B cell (primary cell): ENCODE results near the gene PSMG4. TPM values are rescaled to one million over a fixed set of nuclear protein-coding genes. Genes with fewer than 3 reads are reported as not detected.

Experiments used
- ATAC-seq: fragments of 200-7000 bp; cut with Tn5 transposase; one replicate; pipeline ENCODE4 v1.10.0; 2021; ENCODE audit warnings: low read depth, mild to moderate bottlenecking, moderate number of reproducible peaks, moderate library complexity
- CTCF ChIA-PET: fragments of 350-600 bp; sonication (Branson Sonifier 250); formaldehyde crosslinking; loops from one replicate; lab custom pipeline; 2021; ENCODE audit warnings: antibody characterized with exemption, inconsistent platforms; lab: Charles Lee
- POLR2A ChIA-PET: fragments of 350-600 bp; sonication (Branson Sonifier 250); formaldehyde crosslinking; loops from one replicate; lab custom pipeline; 2021; ENCODE audit warnings: antibody characterized with exemption; lab: Charles Lee
- DNase-seq: peaks from one replicate; pipeline ENCODE4 v3.0.0; 2013
- H2AFZ ChIP-seq: 2 replicates; pipeline ENCODE4 v1.6.1; 2012; ENCODE audit warnings: mild to moderate bottlenecking, low read depth, low read length; ENCODE audit not compliant: insufficient read depth, poor library complexity, severe bottlenecking
- H3K27ac ChIP-seq, 2 donors: 1 replicate in 1 of 2; 2 replicates in 1 of 2; pipeline ENCODE4 v1.5.1; 2012 to 2013; ENCODE audit warnings: low read length in 2 of 2, mild to moderate bottlenecking in 2 of 2, moderate library complexity in 1 of 2
- H3K27me3 ChIP-seq, 4 experiments: fragments of 200-600 bp in 1 of 4; sonication (generic) in 1 of 4; replicated peaks in 1 of 4; 1 replicate in 2 of 4; 2 replicates in 2 of 4; pipeline versions ENCODE4 v1.6.1 to v1.7.0; 2013 to 2016; ENCODE audit warnings: low read length in 3 of 4, mild to moderate bottlenecking in 2 of 4, mixed read lengths in 1 of 4, moderate library complexity in 1 of 4; ENCODE audit not compliant: insufficient read depth in 4 of 4, control insufficient read depth in 3 of 4; ENCODE audit errors: control extremely low read depth in 1 of 4
- H3K36me3 ChIP-seq, 2 experiments: replicated peaks in 1 of 2; 1 replicate in 1 of 2; 2 replicates in 1 of 2; pipeline versions ENCODE4 v1.6.1 to v1.7.1; 2013; ENCODE audit warnings: low read length in 1 of 2; ENCODE audit not compliant: insufficient read depth in 2 of 2, control insufficient read depth in 1 of 2; ENCODE audit errors: control extremely low read depth in 1 of 2, extremely low read depth in 1 of 2
- H3K4me1 ChIP-seq, 2 donors: fragments of 200-600 bp in 1 of 2; sonication (generic) in 1 of 2; 1 replicate in 1 of 2; 2 replicates in 1 of 2; pipeline versions ENCODE4 v1.5.1 to v1.6.1; 2013 to 2017; ENCODE audit warnings: low read length in 2 of 2; ENCODE audit not compliant: control insufficient read depth in 2 of 2, insufficient read depth in 2 of 2
- H3K4me2 ChIP-seq: replicated peaks from 2 replicates; pipeline ENCODE3; 2012; ENCODE audit warnings: mild to moderate bottlenecking, low read depth, low read length; ENCODE audit not compliant: poor library complexity, severe bottlenecking
- H3K4me3 ChIP-seq, 5 experiments: fragments of 200-600 bp in 1 of 5; sonication (generic) in 1 of 5; 1 replicate in 3 of 5; 2 replicates in 2 of 5; pipeline versions ENCODE4 v1.5.1 to v1.7.0; 2011 to 2016; ENCODE audit warnings: low read length in 4 of 5, mild to moderate bottlenecking in 4 of 5, low read depth in 2 of 5, control low read depth in 1 of 5, moderate library complexity in 1 of 5; ENCODE audit not compliant: insufficient read depth in 1 of 5; ENCODE audit errors: control extremely low read depth in 1 of 5, extremely low read depth in 1 of 5
- H3K79me2 ChIP-seq: fragments of 200-600 bp; sonication (generic); one replicate; pipeline ENCODE4 v1.6.0; 2016; ENCODE audit warnings: low read length; ENCODE audit not compliant: control insufficient read depth, insufficient read depth
- H3K9ac ChIP-seq: fragments of 200-600 bp; sonication (generic); 2 replicates; pipeline ENCODE4 v1.6.1; 2017; ENCODE audit warnings: mild to moderate bottlenecking, low read length, moderate library complexity
- H3K9me3 ChIP-seq, 3 donors: one replicate each; pipeline versions ENCODE4 v1.6.1 to v1.7.1; 2013; ENCODE audit warnings: low read length in 2 of 3; ENCODE audit not compliant: control insufficient read depth in 2 of 3, insufficient read depth in 1 of 3; ENCODE audit errors: control extremely low read depth in 1 of 3
- H4K20me1 ChIP-seq: 2 replicates; pipeline ENCODE4 v1.6.0; 2012; ENCODE audit warnings: mild to moderate bottlenecking, low read length; ENCODE audit not compliant: insufficient read depth, control insufficient read depth, poor library complexity, severe bottlenecking
- H3K27ac Mint-ChIP-seq: one replicate; pipeline ENCODE4 v1.8.0; 2021; ENCODE audit warnings: mixed read lengths
- H3K27me3 Mint-ChIP-seq: one replicate; pipeline ENCODE4 v1.8.0; 2021; ENCODE audit warnings: mixed read lengths
- H3K4me1 Mint-ChIP-seq: one replicate; pipeline ENCODE4 v1.8.0; 2021; ENCODE audit warnings: mixed read lengths
- H3K4me3 Mint-ChIP-seq: one replicate; pipeline ENCODE4 v1.8.0; 2021; ENCODE audit warnings: mixed read lengths
- H3K9me3 Mint-ChIP-seq: one replicate; pipeline ENCODE4 v1.8.0; 2022; ENCODE audit warnings: mixed read lengths; ENCODE audit not compliant: insufficient read depth
- CTCF ChIP-seq: fragments of 200-600 bp; IDR thresholded peaks from one replicate; pipeline ENCODE4 v1.8.0; 2022; ENCODE audit warnings: antibody characterized with exemption, mild to moderate bottlenecking
- EZH2 ChIP-seq: IDR thresholded peaks from 2 replicates; pipeline ENCODE4 v1.6.1; 2012; ENCODE audit warnings: borderline replicate concordance, low read depth, mild to moderate bottlenecking, moderate library complexity, low read length; ENCODE audit not compliant: insufficient read depth, poor library complexity, severe bottlenecking
- WGBS: methylation state at CpG from one replicate; pipeline ENCODE4 v1.1.5; 2013; ENCODE audit warnings: missing lambda C conversion rate; ENCODE audit not compliant: insufficient coverage; 5-methylcytosine and 5-hydroxymethylcytosine counted together
- intact Hi-C: fragments of 100-400 bp; cut with micrococcal nuclease; formaldehyde crosslinking; loops from one replicate; pipeline ENCODE4 v1.10.0; 2022
- polyA plus RNA-seq: library from polyadenylated mRNA; depleted of rRNA; stranded (reverse); fragments of >200 nt; gene quantifications from 2 replicates; pipeline ENCODE4 v1.2.3, GENCODE V29; 2012
- total RNA-seq, 2 donors: library from RNA; stranded (reverse); fragments of 120-200 nt in 1 of 2; gene quantifications; 1 replicate in 1 of 2; 2 replicates in 1 of 2; pipeline versions ENCODE4 v1.2.3 to v1.2.4, GENCODE V29; 2013 to 2022

The PSMG4 gene
- total and polyA plus RNA-seq, 2 donors (not counting 1 experiment from before 2014, with no cell fraction given), result 31.9 to 42.4 TPM

GRCh38 chr6:3233904-3234303 is 24.8 kb upstream of the PSMG4 start:
- no peak overlapping the region for H3K9ac ChIP-seq
- Mint-ChIP-seq H3K4me3 (no peak overlapping the region), H3K27me3 (peaks cover 75% of the 10 kb centered on the region), H3K9me3 (no peaks in the 10 kb centered on the region), H3K4me1 (peaks cover 36% of the 10 kb centered on the region), H3K27ac (no peak overlapping the region)
- intact Hi-C loops, result no loop called here
- no peak for TF ChIP-seq EZH2
- no peak for TF ChIP-seq CTCF
- no peak overlapping the region for H3K4me3 ChIP-seq
- POLR2A ChIA-PET, result no interaction called here
- H3K4me1 ChIP-seq, result peaks cover 34 to 40% of the 10 kb centered on the region in 2 donors
- H3K36me3 ChIP-seq, result no peaks in the 10 kb centered on the region
- CTCF ChIA-PET, result no interaction called here
- WGBS, result 83% methylated on average over 3 of the region's 3 CpGs
- DNase-seq (no peak), ATAC-seq (no peak)
- H3K27me3 ChIP-seq, result peaks cover 0 to 56% (median 50%) of the 10 kb centered on the region in 4 experiments
- H3K27ac ChIP-seq, result no peak overlapping the region
- no peaks in the 10 kb centered on the region for H4K20me1 ChIP-seq
- no peaks in the 10 kb centered on the region for H3K79me2 ChIP-seq
- H2AFZ ChIP-seq, result no peak overlapping the region
- H3K9me3 ChIP-seq, result peaks cover 0 to 29% (median 0%) of the 10 kb centered on the region in 3 donors
- no peak overlapping the region for H3K4me2 ChIP-seq

GRCh38 chr6:3235486-3235885 is 23.3 kb upstream of the PSMG4 start:
- intact Hi-C loops, result no loop called here
- WGBS, result 100% methylated on average over 1 of the region's 2 CpGs
- ChIA-PET CTCF (interaction anchor here (0.7 kb wide), 1 partner anchor 11 kb away, joined by 3 read pairs; no protein-coding TSS in a partner anchor), POLR2A (interaction anchor here (0.7 kb wide), 1 partner anchor 52 kb away, joined by 3 read pairs; no protein-coding TSS in a partner anchor)
- Mint-ChIP-seq H3K27ac (no peak overlapping the region), H3K27me3 (peaks cover 68% of the 10 kb centered on the region), H3K4me1 (peaks cover 20% of the 10 kb centered on the region), H3K9me3 (no peaks in the 10 kb centered on the region), H3K4me3 (no peak overlapping the region)
- Histone ChIP-seq H3K9me3 (peaks cover 0 to 16% (median 0%) of the 10 kb centered on the region in 3 donors), H3K4me3 (no peak overlapping the region), H3K79me2 (no peaks in the 10 kb centered on the region), H3K27me3 (peaks cover 0 to 40% (median 35%) of the 10 kb centered on the region in 4 experiments), H4K20me1 (no peaks in the 10 kb centered on the region), H3K27ac (no peak overlapping the region), H3K4me1 (peaks cover 21 to 25% of the 10 kb centered on the region in 2 donors), H3K4me2 (no peak overlapping the region), H3K36me3 (no peaks in the 10 kb centered on the region), H3K9ac (no peak overlapping the region), H2AFZ (no peak overlapping the region)
- DNase-seq (no peak), ATAC-seq (no peak)
- no peak for TF ChIP-seq CTCF
- TF ChIP-seq EZH2, result no peak
